Osteoblast (primary cell): ENCODE data around the gene SCAMP2. TPM values are rescaled to one million over a fixed set of nuclear protein-coding genes. Genes with fewer than 3 reads are reported as not detected.
A peak's percentile ranks its signal among the peaks of the same experiment; 100 is the strongest.

Source experiments
- DNase-seq: peaks from one replicate; pipeline ENCODE4 v3.0.0; 2011; ENCODE audit warnings: low spot score, mixed read lengths; ENCODE audit not compliant: insufficient read length; ENCODE audit errors: missing footprints
- H2AFZ ChIP-seq: 2 replicates; pipeline ENCODE4 v1.6.0; 2011; ENCODE audit warnings: mild to moderate bottlenecking, low read length
- H3K27ac ChIP-seq: 2 replicates; pipeline ENCODE4 v1.5.1; 2011; ENCODE audit warnings: mild to moderate bottlenecking, low read depth, low read length, moderate library complexity
- H3K27me3 ChIP-seq: 2 replicates; pipeline ENCODE4 v1.6.0; 2012; ENCODE audit warnings: mild to moderate bottlenecking, control low read depth, inconsistent platforms, low read length, moderate library complexity; ENCODE audit not compliant: insufficient read depth
- H3K36me3 ChIP-seq: 2 replicates; pipeline ENCODE4 v1.5.1; 2011; ENCODE audit warnings: mild to moderate bottlenecking, low read length, control low read depth, moderate library complexity; ENCODE audit not compliant: insufficient read depth
- H3K4me1 ChIP-seq: 2 replicates; pipeline ENCODE4 v1.5.1; 2011; ENCODE audit warnings: mild to moderate bottlenecking, low read length, control low read depth, moderate library complexity; ENCODE audit not compliant: insufficient read depth
- H3K4me2 ChIP-seq: 2 replicates; pipeline ENCODE4 v1.6.0; 2011; ENCODE audit warnings: mild to moderate bottlenecking, low read length; ENCODE audit not compliant: insufficient read depth
- H3K4me3 ChIP-seq: fragments of 200-600 bp; sonication (generic); 3 replicates; pipeline ENCODE4 v1.5.1; 2012; ENCODE audit warnings: mild to moderate bottlenecking, low read length, inconsistent platforms; ENCODE audit not compliant: insufficient read depth
- H3K79me2 ChIP-seq: 2 replicates; pipeline ENCODE4 v1.6.0; 2012; ENCODE audit warnings: mild to moderate bottlenecking, low read length, control low read depth, inconsistent platforms; ENCODE audit not compliant: insufficient read depth
- H3K9me3 ChIP-seq: 2 replicates; pipeline ENCODE4 v1.5.1; 2011; ENCODE audit warnings: low read depth, low read length, control low read depth
- H4K20me1 ChIP-seq: 2 replicates; pipeline ENCODE4 v1.6.0; 2012; ENCODE audit warnings: mild to moderate bottlenecking, low read length, control low read depth; ENCODE audit not compliant: insufficient read depth
- total RNA-seq: library from RNA; depleted of rRNA; stranded (reverse); fragments of >200 nt; gene quantifications from 2 replicates; pipeline ENCODE4 v1.2.3, GENCODE V29; 2012
- TF ChIP-seq, protein P1 (sequence below): IDR thresholded peaks from 2 replicates; pipeline ENCODE4 v1.5.1; 2011; ENCODE audit warnings: mild to moderate bottlenecking, low read depth, low read length, moderate library complexity; ENCODE audit errors: extremely low read depth

The SCAMP2 gene
- total RNA-seq, 1 donor: 23.9 TPM

DNA sequence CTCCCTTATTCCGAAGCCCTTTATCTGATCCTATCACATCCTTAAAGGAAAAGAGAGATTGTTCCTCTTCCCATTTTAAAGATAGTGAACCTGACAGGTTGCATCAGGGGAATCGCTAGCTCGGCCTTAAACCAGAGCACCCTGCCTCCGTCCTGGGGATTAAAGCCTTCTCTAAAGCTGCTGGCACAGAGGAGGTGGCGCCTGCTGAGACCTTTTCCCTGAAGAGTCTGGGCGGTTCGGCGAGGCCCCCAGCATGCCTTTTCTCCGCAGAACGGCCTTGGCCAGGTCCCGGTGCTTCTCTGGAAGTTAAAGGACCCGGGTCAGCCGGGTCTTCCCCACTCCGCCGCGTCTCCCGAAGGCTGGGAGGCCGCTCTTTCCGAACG is 32.9 kb upstream of the SCAMP2 start:
- Histone ChIP-seq H3K4me3 (peak overlapping the region; percentile 86), H3K27ac (peak overlapping the region; percentile 76), H3K4me2 (peak overlapping the region; percentile 95), H3K36me3 (peaks cover 32% of the 10 kb centered on the region), H3K27me3 (no peaks in the 10 kb centered on the region), H2AFZ (peak overlapping the region; percentile 95), H3K4me1 (peaks cover 16% of the 10 kb centered on the region), H3K9me3 (no peaks in the 10 kb centered on the region), H4K20me1 (peaks cover 3% of the 10 kb centered on the region), H3K79me2 (peaks cover 22% of the 10 kb centered on the region)
- DNase-seq: peak; percentile 91
- TF ChIP-seq, protein P1, sequence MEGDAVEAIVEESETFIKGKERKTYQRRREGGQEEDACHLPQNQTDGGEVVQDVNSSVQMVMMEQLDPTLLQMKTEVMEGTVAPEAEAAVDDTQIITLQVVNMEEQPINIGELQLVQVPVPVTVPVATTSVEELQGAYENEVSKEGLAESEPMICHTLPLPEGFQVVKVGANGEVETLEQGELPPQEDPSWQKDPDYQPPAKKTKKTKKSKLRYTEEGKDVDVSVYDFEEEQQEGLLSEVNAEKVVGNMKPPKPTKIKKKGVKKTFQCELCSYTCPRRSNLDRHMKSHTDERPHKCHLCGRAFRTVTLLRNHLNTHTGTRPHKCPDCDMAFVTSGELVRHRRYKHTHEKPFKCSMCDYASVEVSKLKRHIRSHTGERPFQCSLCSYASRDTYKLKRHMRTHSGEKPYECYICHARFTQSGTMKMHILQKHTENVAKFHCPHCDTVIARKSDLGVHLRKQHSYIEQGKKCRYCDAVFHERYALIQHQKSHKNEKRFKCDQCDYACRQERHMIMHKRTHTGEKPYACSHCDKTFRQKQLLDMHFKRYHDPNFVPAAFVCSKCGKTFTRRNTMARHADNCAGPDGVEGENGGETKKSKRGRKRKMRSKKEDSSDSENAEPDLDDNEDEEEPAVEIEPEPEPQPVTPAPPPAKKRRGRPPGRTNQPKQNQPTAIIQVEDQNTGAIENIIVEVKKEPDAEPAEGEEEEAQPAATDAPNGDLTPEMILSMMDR: no peak

DNA sequence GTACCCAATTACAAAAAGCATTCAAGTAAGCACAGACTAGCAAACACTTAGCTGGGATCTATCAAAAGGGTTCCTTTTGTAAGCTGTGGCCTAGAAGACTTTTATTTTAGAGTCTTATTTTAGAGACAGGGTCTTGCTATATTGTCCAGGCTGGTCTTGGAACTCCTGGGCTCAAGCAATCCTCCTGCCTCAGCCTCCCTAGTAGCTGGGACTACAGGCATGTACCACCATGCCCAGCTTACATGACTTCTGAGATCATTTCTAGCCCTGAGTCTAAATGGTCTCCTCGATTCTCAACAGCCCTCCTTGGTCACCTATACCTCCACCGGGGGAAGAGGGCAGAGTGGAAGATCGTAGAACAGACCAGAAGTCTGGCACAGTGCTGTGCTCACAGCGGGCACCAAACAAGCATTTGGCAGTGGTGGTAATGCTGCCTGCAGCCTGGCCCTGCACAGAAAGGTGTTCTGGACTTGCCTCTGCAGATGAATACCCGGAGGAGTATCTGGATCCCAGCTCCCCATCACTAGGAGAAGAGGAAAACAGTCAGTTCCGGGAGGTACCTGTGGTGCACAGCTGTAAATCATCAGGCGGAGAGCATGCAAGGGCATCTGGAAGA is 31.1 kb upstream of the SCAMP2 start:
- TF ChIP-seq, protein P1: no peak
- Histone ChIP-seq H3K79me2 (peaks cover 22% of the 10 kb centered on the region), H3K27ac (peak overlapping the region; percentile 27), H3K4me3 (no peak overlapping the region), H3K4me2 (no peak overlapping the region), H4K20me1 (peaks cover 4% of the 10 kb centered on the region), H3K4me1 (peaks cover 16% of the 10 kb centered on the region), H3K9me3 (no peaks in the 10 kb centered on the region), H3K27me3 (no peaks in the 10 kb centered on the region), H2AFZ (no peak overlapping the region), H3K36me3 (peaks cover 49% of the 10 kb centered on the region)
- no peak for DNase-seq

DNA sequence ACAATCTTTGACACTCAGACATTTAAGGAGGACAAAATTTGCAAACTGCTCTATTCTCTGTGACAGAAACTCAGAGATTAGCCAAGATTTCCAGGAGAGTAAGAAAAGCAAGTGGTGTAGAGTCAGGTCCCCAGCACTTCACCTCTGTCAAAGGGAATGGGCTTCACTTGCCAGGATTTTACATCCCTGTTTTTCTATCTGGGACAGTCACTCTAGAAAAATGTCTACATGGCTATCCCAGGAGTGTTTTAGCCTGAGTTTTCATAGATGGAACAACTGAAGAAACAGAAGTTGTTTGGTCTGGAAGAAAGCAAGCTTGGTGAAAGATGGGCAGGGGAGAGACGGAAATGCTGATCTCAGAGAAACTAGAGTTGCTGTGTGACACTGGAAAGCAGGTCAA is 30.5 kb upstream of the SCAMP2 start:
- Histone ChIP-seq H3K9me3 (no peaks in the 10 kb centered on the region), H3K4me1 (peaks cover 16% of the 10 kb centered on the region), H2AFZ (no peak overlapping the region), H3K4me2 (no peak overlapping the region), H3K27me3 (no peaks in the 10 kb centered on the region), H4K20me1 (peaks cover 4% of the 10 kb centered on the region), H3K4me3 (no peak overlapping the region), H3K27ac (peak overlapping the region; percentile 27), H3K36me3 (peaks cover 53% of the 10 kb centered on the region), H3K79me2 (peaks cover 22% of the 10 kb centered on the region)
- TF ChIP-seq, protein P1: no peak
- no peak for DNase-seq

DNA sequence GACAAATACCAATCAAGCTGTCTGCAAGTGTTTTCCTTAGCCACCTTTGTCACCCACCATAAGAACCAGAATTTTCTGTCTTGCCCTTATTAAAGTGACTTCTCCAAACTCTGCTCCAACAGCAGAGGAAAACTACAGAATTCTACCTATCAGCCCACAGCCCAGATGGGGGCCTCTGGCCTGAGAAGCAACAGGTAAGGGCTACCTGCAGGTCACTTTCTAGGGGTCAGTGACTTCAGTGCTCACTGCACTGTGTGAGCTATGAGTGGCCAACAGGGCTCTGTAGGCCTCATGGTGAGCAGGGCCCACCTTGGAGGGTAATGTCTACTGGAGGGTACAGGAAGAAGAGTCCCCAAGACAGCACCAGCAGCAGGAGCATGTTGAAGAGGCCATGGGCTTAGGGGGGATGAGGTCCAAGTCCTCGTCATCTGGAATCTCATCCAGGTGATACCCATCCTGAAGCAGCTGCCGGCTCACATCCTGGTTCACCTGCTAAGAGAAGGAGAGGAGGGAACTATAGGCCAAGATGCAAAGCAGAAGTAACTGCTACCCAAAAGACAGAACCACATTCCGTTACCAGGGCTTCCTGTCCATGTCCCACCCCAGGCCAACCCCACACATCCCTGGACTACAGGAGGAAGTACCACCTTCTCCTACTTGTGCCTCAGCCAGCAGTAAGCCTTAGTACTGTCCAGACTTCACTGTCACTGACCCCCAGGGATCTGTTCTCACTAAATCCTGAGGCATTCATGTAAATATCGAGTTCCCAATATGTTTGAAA is 29.3 kb upstream of the SCAMP2 start:
- no peak for DNase-seq
- TF ChIP-seq, protein P1: no peak
- Histone ChIP-seq H3K27ac (no peak overlapping the region), H3K79me2 (peaks cover 22% of the 10 kb centered on the region), H4K20me1 (peaks cover 4% of the 10 kb centered on the region), H2AFZ (no peak overlapping the region), H3K4me2 (no peak overlapping the region), H3K27me3 (no peaks in the 10 kb centered on the region), H3K36me3 (peaks cover 57% of the 10 kb centered on the region), H3K9me3 (no peaks in the 10 kb centered on the region), H3K4me3 (no peak overlapping the region), H3K4me1 (peaks cover 16% of the 10 kb centered on the region)
